ENCODE measurements around the gene GATD1. TPM values are rescaled to one million over a fixed set of nuclear protein-coding genes. Genes with fewer than 3 reads are reported as not detected.
A peak's percentile ranks its signal among the peaks of the same experiment; 100 is the strongest.

The GATD1 gene
- total and polyA plus RNA-seq, 9 of the 15 experiments (the other 6 are each of a cell fraction or from before 2014, with no cell fraction given): 2.8 to 144 (median 36.9) TPM

DNA sequence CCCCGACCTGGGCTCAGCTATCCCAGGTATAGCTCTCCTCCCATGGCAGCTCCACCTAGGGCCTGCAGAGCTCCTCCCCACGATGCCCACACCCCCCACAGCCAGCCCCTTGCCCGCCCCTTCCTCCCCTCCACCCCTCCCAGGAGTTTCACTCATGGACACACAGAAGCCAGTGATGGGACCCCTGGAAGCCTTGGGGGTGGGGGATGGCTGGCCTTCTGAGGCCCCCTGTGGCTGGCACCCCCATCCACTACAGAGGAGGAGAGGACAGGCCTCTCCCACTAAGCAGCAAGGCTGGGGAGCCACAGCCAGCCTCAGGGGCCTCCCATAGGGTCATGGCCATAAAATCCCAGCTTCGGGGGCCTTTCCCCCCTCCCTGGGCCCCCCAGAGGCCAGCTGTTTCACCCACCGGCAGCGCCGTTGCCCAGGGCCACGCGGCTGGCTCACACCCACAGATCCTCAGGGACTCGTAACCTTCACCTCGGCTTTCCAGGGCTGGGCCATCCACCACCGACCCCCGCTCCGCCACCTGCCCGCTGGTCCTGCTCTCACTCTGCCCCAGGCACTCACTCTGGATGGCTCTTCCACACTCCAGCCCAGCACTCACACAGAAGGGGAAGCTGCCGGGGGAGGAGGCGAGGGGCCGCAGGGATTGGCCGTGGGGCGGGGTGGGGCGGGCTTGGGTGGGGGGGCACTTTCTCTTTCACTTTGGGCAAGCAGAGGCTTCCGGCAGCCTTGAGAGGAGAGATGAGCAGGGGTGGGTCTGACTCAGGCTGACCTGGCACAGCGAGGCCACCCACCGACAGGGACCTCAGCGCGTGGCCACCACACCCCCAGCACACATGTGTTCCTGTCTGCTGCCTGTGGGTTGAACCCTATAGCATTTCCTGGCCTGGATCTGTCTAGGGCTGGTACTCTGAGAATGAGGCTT, 18.6 kb upstream of the GATD1 start (continued):
- TF ChIP-seq TRIM24 (IDR thresholded peaks at IDR 0.05): no peak
- TF ChIP-seq RFX1 (IDR thresholded peaks at IDR 0.05): no peak
- peak; percentile 44; the same call in 1 of the 2 replicates for TF ChIP-seq RBFOX2 (IDR thresholded peaks at IDR 0.05; ENCODE audit: low read depth, low read length)
- TF ChIP-seq, protein P1, sequence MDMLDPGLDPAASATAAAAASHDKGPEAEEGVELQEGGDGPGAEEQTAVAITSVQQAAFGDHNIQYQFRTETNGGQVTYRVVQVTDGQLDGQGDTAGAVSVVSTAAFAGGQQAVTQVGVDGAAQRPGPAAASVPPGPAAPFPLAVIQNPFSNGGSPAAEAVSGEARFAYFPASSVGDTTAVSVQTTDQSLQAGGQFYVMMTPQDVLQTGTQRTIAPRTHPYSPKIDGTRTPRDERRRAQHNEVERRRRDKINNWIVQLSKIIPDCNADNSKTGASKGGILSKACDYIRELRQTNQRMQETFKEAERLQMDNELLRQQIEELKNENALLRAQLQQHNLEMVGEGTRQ (CRISPR knock-in tag; IDR thresholded peaks at IDR 0.05): no peak
- TF ChIP-seq, protein P2, sequence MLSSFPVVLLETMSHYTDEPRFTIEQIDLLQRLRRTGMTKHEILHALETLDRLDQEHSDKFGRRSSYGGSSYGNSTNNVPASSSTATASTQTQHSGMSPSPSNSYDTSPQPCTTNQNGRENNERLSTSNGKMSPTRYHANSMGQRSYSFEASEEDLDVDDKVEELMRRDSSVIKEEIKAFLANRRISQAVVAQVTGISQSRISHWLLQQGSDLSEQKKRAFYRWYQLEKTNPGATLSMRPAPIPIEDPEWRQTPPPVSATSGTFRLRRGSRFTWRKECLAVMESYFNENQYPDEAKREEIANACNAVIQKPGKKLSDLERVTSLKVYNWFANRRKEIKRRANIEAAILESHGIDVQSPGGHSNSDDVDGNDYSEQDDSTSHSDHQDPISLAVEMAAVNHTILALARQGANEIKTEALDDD (IDR thresholded peaks at IDR 0.05): no peak
- TF ChIP-seq, protein P3, sequence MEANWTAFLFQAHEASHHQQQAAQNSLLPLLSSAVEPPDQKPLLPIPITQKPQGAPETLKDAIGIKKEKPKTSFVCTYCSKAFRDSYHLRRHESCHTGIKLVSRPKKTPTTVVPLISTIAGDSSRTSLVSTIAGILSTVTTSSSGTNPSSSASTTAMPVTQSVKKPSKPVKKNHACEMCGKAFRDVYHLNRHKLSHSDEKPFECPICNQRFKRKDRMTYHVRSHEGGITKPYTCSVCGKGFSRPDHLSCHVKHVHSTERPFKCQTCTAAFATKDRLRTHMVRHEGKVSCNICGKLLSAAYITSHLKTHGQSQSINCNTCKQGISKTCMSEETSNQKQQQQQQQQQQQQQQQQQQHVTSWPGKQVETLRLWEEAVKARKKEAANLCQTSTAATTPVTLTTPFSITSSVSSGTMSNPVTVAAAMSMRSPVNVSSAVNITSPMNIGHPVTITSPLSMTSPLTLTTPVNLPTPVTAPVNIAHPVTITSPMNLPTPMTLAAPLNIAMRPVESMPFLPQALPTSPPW (CRISPR knock-in tag; IDR thresholded peaks at IDR 0.05): peak; percentile 91
- TF ChIP-seq ZBTB7A (IDR thresholded peaks at IDR 0.05; ENCODE audit: borderline replicate concordance, control insufficient read depth, low read depth, low read length): peak; percentile 36; the same call in 1 of the 2 replicates
- TF ChIP-seq, protein P4, sequence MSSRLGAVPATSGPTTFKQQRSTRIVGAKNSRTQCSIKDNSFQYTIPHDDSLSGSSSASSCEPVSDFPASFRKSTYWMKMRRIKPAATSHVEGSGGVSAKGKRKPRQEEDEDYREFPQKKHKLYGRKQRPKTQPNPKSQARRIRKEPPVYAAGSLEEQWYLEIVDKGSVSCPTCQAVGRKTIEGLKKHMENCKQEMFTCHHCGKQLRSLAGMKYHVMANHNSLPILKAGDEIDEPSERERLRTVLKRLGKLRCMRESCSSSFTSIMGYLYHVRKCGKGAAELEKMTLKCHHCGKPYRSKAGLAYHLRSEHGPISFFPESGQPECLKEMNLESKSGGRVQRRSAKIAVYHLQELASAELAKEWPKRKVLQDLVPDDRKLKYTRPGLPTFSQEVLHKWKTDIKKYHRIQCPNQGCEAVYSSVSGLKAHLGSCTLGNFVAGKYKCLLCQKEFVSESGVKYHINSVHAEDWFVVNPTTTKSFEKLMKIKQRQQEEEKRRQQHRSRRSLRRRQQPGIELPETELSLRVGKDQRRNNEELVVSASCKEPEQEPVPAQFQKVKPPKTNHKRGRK (tag; IDR thresholded peaks at IDR 0.05): no peak
- TF ChIP-seq HDAC1 (IDR thresholded peaks at IDR 0.05): peak in 1 of 2 experiments; percentile 54; a peak in 2 of 4 replicates
- TF ChIP-seq FOXK1 (CRISPR knock-in tag; IDR thresholded peaks at IDR 0.05; ENCODE audit: borderline replicate concordance): no peak
- TF ChIP-seq ZBTB1 (CRISPR knock-in tag; IDR thresholded peaks at IDR 0.05; ENCODE audit: borderline replicate concordance, low read depth): no peak
- TF ChIP-seq, protein P5, sequence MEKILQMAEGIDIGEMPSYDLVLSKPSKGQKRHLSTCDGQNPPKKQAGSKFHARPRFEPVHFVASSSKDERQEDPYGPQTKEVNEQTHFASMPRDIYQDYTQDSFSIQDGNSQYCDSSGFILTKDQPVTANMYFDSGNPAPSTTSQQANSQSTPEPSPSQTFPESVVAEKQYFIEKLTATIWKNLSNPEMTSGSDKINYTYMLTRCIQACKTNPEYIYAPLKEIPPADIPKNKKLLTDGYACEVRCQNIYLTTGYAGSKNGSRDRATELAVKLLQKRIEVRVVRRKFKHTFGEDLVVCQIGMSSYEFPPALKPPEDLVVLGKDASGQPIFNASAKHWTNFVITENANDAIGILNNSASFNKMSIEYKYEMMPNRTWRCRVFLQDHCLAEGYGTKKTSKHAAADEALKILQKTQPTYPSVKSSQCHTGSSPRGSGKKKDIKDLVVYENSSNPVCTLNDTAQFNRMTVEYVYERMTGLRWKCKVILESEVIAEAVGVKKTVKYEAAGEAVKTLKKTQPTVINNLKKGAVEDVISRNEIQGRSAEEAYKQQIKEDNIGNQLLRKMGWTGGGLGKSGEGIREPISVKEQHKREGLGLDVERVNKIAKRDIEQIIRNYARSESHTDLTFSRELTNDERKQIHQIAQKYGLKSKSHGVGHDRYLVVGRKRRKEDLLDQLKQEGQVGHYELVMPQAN (IDR thresholded peaks at IDR 0.05; ENCODE audit: borderline replicate concordance): peak; percentile 69; the same call in 1 of the 2 replicates
- no peak for TF ChIP-seq MEF2A (IDR thresholded peaks at IDR 0.05; ENCODE audit: control insufficient read depth, low read depth, low read length)
- no peak for TF ChIP-seq ZNF316 (IDR thresholded peaks at IDR 0.05)
- peak; percentile 23 for TF ChIP-seq DACH1 (IDR thresholded peaks at IDR 0.05; ENCODE audit: partially characterized antibody)
- TF ChIP-seq, protein P6, sequence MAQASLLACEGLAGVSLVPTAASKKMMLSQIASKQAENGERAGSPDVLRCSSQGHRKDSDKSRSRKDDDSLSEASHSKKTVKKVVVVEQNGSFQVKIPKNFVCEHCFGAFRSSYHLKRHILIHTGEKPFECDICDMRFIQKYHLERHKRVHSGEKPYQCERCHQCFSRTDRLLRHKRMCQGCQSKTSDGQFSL (CRISPR knock-in tag; IDR thresholded peaks at IDR 0.05): peak; percentile 64
- TF ChIP-seq, protein P6 (tag; IDR thresholded peaks at IDR 0.05): peak in 1 of 2 experiments; percentile 88; a peak in 2 of 4 replicates
- TF ChIP-seq RCOR1 (IDR thresholded peaks at IDR 0.05; ENCODE audit: borderline replicate concordance in 1 of 2, low read depth in 2 of 2, low read length in 2 of 2): no peak

All from K562 (cell line).